GM19023 (cell line): ENCODE results near the gene KRTAP13-1.

Experiments
- ATAC-seq: cut with Tn5 transposase; IDR thresholded peaks from one replicate; pipeline ENCODE4 v1.9.1; 2021; ENCODE audit warnings: mild to moderate bottlenecking, moderate library complexity; ENCODE audit not compliant: unreplicated experiment

The KRTAP13-1 gene, protein sequence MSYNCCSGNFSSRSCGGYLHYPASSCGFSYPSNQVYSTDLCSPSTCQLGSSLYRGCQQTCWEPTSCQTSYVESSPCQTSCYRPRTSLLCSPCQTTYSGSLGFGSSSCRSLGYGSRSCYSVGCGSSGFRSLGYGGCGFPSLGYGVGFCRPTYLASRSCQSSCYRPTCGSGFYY

DNA sequence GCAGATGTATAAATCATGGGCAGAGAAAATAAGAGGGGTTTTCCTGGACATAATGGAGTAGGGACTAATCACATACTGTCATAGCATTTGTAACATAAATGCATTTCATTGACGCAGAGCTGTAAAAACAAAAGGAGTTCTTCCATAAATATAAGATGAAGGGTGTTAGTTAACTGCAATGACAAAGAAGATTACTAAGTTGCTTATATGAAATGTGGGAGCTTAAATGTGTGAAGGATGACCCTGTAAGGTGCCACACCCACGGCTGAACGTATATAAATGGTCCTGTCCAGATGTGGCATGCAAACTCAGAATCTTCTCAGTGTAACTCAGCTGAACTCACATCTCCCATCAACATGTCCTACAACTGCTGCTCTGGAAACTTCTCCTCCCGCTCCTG, at the start of gene KRTAP13-1:
KRTAP13-1 (plus strand) TSS at position 301 of the 400 bp plus-strand sequence; CDS start at position 357, 56 bp downstream.
- ATAC-seq: no peak

DNA sequence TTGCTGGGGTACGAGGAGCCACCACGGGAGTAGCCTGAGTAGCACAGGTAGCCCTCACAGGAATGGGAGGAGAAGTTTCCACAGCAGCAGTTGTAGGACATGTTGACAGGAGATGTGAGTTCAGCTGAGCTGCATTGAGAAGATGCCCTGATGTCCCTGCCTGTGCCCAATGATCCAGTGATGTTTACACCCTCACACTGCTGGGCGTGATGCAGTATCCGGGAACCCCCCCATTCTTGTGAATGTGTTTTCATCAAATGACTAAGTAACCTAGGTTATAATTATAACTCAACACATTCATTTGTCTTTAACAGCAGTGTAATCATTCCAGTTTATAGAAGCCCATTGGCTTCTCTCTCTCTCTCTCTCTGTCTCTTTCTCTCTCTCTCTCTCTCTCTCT, 47.3 kb upstream of the KRTAP13-1 start, which contains the start of gene KRTAP23-1:
KRTAP23-1 (minus strand) TSS at position 101 of the 400 bp plus-strand sequence; CDS start at position 101, 0 bp downstream.
- ATAC-seq: no peak

DNA sequence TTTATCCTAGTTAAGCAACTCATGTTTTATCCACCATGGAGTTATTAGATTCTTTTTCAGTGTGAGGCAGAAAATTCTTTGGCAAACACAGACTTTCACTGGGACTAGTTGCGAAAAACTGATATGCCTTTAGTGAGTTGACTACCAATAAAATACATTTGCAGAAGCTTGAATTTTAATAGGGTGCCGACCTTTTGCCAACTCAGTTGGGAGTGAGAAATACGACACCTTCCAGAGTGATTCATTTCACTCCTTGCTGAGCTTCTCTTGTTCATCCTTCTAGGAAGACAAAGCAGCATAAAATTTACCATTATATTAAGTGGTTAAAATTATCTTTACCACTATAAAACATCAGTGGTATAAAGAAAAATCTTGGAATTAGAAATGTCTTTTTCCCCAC, 46.3 kb upstream of the KRTAP13-1 start:
- no peak for ATAC-seq

DNA sequence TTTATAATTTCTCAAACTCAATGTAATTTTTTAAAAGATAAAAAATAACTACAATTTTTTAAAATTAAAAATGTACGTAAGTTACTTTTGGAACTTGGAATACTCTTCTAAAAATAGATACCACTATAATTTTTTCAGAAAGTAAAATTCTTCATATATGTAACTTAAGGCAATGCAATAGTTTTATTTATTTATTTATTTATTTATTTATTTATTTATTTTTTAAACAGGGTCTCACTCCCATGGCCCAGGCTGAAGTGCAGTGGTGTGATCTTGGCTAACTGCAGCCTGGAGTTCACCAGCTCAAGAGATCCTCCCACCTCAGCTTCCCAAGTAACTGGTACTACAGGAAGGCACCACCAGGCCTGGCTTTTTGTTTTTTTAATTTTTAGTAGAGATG, 44.3 kb upstream of the KRTAP13-1 start:
- no peak for ATAC-seq

- no peak for ATAC-seq
Measured at GRCh38 chr21:30354308-30355005, 41.4 kb upstream of the KRTAP13-1 start.

DNA sequence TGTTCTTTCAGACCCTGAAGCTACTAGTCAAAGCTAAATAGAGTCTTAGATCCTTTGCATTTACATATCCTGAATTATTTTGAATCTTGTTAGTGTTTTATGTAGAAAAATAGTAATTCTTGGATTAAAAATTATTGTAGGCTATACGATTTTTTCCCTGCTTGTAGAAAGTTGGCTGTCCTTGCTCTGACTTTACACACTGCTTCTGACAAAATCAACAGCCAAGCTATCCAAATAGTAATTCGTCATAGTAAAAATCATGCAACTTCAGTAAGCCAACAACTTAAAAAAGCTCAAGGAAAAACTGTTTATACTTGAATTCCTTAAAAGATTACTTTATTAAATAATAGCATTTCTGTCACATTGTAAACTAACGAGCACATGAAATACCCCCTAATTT, 39.9 kb upstream of the KRTAP13-1 start:
- no peak for ATAC-seq

DNA sequence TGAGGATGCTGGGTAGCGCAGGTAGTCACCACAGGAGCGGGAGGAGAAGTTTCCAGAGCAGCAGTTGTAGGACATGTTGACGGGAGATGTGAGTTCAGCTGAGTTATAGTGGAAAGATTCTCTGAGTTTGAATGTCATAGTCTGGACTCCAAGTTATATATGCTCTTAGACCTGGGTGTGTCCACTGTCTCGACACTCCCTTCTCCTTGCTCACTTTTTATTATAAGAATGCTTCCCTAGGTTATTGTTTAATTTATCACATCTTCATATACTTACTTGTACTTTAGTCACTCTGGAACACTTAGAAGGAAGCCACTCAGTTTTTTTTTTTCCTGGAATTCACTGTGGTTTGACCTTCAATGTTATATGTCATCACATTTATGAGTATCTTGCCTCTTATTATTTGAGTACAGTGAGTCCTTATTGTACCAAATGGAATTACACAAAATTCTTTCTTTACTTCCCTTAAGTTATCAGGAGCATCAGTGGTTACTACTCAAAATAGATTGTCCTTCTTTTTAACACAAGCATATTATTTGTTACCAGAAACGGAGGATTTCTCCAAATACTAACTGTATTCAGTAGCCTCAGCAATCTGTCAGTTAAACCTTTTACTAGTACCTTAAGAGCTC, 23.6 kb upstream of the KRTAP13-1 start, which contains the start of gene KRTAP13-2:
KRTAP13-2 (minus strand) TSS at position 133 of the 632 bp plus-strand sequence; CDS start at position 75, 58 bp downstream.
- no peak for ATAC-seq

DNA sequence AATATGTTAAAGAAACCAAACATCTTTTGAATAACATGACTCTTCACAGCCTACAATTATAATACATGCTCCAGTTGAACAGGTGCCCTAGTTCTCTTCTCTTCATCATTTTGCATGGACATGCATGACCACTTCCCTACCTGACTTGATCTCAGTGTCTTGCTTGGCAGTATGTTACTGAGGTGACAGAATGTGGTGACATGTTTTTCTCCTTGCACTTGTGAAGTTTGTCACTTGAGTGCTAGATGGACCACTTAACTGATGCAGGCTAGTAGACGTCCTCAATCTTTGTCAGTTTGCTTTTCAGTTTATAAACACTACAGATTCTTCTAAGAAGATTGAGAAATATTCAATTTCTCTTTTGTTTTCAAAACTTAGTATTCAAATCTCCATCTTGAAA, 13.6 kb upstream of the KRTAP13-1 start:
- ATAC-seq: no peak

DNA sequence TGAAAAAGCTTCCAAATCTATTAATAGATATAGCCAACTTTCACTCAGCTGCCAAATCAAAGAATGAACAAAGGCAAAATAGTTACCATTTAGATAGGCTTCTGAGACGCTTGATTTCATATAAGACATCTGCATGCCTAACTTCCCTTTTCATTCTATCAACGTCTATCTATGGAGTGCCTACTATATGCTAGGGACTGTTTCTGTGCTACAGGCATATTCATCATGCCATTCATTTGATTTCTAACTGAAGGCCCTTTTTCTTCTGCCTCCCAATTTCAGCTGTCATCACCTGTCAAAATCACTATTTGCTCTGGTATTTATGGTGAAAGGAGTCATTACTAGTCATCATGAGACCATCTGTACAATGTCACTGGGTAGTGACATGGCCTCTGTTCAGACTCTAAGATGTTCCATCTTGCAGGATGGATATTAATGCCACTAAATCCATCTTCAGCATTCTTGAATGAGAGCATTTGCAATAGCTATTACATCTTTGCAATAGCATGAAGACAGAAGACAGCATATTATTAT, 4.3 kb upstream of the KRTAP13-1 start:
- ATAC-seq: no peak

- no peak for ATAC-seq
Measured at GRCh38 chr21:30408782-30409494, 13.1 kb downstream of the KRTAP13-1 start.

DNA sequence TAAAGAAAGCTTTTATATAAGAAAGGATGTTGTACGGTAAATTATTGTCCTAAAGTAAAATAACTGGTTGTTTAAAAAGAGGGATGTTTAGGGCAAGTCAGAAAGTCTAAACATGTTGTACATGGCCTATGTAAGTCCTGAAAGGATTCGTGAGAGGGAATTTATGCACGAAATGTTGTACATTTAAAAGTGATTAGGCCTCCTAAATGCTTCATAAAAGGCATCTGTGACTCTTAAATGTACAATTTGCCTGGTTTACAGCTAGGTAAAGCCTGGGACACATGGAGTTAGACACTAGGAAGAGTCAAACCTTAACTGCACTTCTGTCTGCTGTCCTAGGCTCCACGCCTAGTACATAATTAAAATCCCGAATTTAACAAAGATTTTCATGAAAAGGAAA, 20.2 kb downstream of the KRTAP13-1 start:
- ATAC-seq: no peak

DNA sequence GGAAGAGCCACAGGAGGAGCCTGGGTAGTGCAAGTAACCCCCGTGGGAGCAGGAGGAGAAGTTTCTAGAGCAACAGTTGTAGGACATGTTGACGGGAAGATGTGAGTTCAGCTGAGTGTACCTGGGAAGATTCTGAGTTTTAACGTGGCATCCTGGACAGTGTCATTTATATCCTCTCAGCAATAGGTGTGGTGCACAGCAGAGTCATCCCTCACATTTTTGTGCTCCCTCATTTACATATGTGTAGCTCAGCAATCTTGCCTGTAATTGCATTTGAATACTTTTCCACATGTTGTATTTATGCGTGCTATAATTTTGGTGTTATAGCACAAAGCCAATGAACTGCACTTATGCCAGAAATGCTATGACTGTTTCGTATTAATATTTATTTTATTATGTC, 30.0 kb downstream of the KRTAP13-1 start, which contains the start of gene KRTAP13-3:
KRTAP13-3 (minus strand) TSS at position 101 of the 400 bp plus-strand sequence; CDS start at position 87, 14 bp downstream.
- no peak for ATAC-seq

- ATAC-seq: no peak
Measured at GRCh38 chr21:30426731-30427130, 30.9 kb downstream of the KRTAP13-1 start.

DNA sequence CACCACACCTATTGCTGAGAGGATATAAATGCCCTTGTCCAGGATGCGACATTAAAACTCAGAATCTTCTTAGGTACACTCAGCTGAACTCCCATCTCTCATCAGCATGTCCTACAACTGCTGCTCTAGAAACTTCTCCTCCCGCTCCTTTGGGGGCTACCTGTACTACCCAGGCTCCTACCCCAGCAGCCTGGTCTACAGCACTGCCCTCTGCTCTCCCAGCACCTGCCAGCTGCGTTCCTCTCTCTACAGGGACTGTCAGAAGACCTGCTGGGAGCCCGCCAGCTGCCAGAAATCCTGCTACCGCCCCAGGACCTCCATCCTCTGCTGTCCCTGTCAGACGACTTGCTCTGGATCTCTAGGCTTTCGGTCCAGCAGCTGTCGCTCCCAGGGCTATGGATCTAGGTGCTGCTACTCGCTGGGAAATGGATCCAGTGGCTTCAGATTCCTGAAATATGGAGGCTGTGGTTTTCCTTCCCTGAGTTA, 34.4 kb downstream of the KRTAP13-1 start, which contains the start of gene KRTAP13-4:
KRTAP13-4 (plus strand) TSS at position 51 of the 486 bp plus-strand sequence; CDS start at position 107, 56 bp downstream.
- no peak for ATAC-seq

DNA sequence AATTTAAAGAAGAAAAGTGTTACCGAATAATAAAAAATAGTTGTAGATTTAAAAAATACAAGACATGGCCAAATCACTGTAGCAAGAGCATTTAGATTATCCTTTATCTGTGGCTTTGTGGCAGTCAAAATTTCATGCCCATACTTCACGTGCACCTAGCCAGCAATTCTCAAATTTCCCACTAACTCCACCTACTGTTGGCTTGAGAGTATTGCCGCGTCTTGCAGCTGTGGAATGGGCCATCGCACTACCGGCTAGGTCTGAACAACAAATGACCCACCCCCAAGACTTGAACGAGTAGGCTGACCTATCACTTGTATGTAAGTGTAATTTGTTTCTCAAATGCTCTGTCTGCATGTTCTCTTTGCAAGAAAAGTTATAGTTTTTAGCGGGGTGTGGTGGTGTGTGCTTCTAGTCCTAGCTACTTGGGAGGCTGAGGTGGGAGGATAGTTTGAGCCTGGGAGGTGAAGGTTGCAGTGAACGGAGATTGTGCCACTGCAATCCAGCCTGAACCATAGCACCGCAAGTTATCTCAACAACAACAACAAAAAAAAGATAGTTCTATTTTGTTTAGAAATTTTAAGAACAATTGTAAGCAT, 38.3 kb downstream of the KRTAP13-1 start:
- no peak for ATAC-seq

GRCh38 chr21:30437010-30437565, 41.3 kb downstream of the KRTAP13-1 start:
- no peak for ATAC-seq

DNA sequence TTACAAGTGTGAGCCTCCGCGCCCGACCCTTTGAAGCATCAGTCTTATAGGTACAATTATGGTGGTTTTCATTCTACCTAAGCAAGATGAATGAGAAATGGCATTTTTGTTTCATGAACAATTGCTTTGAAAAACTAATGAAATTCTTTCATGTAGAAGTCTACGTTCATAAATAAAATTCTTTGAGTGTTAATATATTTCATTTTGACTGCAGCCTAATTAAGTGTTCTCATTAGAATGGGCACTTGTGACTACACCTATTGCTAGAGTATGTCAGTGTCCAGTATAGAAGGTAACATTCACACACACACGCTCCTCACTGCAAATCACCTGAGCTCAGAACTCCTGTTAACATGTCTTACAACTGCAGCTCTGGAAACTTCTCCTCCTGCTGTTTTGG, 44.1 kb downstream of the KRTAP13-1 start, which contains the start of gene KRTAP15-1:
KRTAP15-1 (plus strand) TSS at position 301 of the 400 bp plus-strand sequence; CDS start at position 354, 53 bp downstream.
- ATAC-seq: no peak

GRCh38 chr21:30443226-30443625, 47.4 kb downstream of the KRTAP13-1 start:
- no peak for ATAC-seq

GRCh38 chr21:30444204-30444603, 48.4 kb downstream of the KRTAP13-1 start:
- no peak for ATAC-seq
